NCI-H1417 treated with DMSO at 0.1 percent for 48 hours (cell line): Measurements from ENCODE around the gene IGFALS.

Source experiments
- DNase-seq: peaks from one replicate; lab custom pipeline; 2025; lab: John Stamatoyannopoulos, UW

The IGFALS gene

DNA sequence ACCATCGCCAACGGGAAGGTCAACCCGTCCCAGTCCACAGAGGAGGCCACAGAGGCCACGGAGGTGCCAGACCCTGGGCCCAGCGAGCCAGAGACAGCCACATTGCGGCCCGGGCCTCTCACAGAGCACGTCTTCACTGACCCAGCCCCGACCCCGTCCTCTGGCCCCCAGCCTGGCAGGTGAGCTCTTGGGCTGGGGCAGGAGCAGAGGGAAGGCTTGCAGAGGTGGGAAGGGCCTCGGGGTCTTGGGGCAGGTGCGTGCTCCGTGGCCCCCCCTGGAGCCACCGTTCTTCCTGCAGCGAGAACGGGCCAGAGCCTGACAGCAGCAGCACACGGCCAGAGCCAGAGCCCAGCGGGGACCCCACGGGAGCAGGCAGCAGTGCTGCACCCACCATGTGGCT lies 27.3 kb downstream of the IGFALS start:
- no peak for DNase-seq

DNA sequence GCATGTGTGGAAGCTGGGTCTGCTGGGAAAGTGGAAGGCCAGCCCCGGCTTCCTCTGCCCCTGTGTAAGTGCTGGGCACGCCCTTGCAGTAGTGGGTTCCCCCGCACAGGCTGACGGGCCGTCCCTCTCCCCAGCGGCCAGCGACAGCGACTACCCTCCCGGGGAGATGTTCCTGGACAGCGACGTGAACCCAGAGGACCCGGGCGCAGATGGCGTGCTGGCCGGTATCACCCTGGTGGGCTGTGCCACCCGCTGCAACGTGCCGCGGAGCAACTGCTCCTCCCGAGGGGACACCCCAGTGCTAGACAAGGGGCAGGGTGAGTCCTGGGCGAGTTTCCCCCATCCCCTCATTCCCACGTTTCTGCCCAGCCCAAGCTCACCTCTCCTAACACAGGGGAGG lies 27.7 kb downstream of the IGFALS start:
- DNase-seq: no peak

DNA sequence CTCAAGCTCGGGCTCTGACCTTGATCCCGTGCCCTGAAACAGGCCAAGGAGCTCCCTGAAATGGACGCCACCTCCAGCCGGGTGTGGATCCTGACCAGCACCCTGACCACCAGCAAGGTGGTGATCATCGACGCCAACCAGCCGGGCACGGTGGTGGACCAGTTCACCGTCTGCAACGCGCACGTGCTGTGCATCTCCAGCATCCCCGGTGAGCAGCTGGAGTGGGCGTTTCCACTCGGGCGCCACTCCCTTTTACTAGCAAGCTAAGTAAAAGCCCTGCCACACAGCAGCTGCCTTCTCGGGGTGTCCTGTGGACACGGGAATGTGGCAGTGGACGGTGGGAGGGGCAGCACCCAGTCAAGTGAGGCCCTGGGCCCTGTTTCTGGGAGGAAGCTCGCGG lies 28.5 kb downstream of the IGFALS start:
- no peak for DNase-seq

DNA sequence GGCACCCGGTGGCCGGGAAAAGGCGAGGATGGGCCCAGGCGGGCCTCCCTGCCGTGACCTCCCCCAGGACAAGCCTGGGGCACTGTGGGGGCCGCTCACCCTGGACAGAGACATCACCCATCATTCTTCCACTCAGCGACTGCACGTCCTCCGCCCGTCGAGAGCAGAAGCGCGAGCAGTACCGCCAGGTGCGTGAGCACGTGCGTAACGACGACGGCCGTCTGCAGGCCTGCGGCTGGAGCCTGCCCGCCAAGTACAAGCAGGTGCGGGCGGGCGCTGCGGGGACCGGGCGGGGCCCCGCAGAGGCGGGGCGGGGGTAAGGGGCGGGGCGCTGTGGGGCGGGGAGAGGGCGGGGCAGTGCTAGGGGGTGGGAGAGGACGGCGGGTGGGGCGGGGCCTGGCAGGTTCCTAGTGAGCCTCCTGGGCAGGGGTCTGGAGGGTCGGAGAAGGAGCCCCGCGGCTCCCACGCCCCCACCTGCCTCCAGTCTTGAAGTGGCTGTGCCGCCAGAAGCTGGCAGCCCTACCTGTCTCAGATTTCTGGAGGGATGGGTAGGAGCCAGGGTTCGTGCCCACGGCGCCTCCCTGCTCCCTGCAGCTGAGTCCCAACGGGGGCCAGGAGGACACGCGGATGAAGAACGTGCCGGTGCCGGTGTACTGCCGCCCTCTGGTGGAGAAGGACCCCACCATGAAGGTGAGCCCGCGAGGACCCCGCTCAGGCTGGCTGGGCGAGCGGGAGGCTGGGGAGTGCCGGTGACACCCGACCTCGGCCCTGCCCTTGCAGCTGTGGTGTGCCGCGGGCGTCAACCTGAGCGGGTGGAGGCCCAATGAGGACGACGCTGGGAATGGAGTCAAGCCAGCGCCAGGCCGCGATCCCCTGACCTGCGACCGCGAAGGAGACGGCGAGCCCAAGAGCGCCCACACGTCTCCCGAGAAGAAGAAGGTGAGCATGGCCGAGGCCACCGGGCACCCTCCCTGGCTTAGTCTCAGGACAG lies 29.7 kb downstream of the IGFALS start:
- no peak for DNase-seq

DNA sequence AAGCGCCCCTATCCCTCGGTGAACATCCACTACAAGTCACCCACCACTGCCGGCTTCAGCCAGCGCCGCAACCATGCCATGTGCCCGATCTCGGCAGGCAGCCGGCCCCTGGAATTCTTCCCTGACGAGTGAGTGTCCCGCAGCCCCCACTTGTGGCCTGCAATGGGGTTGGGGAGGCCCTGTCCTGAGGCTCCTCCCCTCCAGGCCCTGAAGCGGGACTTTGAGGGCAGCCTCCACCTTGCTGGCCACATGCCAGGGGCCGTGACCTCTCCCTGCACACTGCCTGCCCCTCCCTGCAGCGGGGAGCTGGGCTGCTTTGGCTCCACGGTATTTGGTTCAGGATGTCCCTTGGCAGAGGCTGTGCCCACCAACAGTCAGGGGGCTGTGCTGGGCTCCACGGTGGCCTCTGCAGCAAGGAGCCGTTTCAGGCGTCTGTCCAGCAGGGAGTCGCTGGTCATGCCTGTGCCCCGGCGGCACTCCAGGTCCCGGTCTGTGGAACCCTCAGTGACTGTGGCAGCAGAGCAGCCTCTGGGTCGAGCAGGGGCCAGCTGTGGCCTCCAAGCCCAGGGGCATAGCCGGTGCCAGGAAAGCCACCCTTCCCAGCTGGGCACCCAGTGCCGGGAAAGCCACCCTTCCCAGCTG lies 30.5 kb downstream of the IGFALS start:
- DNase-seq: no peak

DNA sequence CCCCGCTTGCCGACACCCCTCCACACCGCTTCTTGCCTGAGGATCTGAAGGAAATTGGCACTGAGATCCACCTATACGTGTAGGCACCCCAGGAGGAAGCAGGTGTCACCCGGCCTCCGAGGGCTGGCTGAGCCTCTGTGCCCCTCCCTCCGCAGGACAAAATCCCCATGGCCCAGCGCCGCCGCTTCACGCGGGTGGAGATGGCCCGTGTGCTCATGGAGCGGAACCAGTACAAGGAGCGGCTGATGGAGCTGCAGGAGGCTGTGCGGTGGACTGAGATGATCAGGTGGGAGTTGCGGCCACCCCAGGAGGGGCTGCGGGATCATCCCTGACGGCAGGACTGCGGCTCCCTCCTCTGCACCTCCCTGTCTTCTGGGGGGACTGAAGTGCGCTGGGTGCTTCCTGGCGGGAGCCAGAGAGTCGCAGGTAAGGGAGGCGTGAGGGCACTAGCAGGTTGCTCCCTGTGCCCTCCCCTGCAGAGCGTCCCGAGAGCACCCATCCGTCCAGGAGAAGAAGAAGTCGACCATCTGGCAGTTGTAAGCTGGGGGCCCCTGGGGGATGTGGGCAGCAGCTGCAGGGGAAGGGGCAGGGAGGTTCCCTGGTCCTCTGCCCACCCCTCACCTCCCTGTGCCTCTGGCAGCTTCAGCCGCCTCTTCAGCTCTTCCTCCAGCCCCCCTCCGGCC lies 31.2 kb downstream of the IGFALS start:
- no peak for DNase-seq

DNA sequence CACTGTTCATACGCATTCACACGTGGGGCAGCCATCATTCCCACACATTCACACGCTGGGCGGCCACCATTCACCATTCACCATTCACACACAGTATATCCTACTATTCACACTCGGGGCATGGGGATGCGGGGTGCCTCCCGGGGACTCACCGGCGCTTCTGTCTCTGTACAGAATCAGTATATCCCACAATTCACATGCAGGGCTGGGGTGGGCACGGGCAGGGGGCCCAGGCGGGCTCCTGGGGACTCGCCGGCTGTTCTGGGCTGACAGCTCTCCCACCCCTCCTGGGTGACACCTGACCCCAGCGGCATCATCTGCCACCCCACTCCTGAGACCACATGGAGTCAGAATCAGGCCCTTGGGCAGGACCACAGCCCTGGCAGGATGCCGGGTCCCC lies 31.8 kb downstream of the IGFALS start:
- no peak for DNase-seq

DNA sequence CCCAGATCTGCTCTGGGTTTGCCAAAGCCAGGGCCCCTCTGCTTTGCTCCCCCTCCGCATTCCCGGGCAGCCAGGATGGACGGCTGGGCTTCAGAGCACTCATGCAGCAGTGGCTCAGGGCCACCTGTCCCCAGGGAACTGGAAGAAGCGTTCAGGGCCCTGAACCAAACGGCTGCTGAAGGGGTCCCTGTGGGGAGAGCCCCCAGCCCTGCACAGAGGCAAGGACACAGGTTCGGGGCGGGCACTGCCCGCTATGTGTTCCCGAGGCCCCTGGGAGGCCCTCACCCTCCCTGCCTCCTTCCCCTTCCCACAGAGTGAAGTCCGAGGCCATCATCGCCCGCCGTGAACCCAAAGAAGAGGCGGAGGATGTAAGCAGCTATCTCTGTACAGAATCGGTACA lies 32.6 kb downstream of the IGFALS start:
- no peak for DNase-seq

DNA sequence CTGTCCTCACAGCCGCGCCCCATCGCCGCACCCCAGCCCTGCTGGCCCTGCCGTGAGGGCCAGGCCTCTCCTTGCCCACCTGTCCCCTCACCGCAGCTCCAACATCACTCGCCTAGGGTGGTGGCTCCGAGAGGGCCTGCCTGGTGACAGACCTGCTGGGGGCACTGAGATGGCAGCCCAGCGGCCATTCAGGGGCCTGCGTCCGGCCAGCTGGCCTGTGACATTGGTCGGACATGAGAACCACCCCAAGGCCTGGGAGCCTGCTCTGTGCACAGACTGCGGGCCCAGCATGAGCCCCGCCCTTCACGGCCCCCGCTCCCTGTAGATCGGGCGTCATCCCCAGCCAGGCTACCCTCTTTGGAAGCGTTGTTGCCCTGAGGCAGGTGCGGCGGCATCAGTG lies 34.0 kb downstream of the IGFALS start:
- no peak for DNase-seq

DNA sequence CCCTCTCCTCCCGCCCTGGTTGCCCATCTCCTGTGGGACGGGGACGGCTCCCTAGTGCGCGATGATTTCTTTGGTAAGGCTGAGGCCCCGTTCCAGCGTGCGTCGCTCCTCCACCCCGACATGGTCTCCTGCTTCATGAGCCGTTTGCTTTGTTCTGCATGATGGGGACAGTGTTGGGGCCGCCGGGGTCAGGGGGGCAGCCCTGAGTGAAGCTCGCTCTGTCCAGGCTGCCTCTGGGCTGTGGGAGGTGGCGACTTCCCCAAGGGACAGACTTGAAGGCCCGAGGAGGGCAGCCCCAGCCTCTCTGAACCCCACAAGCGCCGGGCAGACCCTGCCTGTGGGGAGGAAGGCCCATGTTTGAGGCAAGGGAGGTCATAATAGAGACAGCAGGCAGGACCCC lies 34.6 kb downstream of the IGFALS start:
- DNase-seq: no peak

DNA sequence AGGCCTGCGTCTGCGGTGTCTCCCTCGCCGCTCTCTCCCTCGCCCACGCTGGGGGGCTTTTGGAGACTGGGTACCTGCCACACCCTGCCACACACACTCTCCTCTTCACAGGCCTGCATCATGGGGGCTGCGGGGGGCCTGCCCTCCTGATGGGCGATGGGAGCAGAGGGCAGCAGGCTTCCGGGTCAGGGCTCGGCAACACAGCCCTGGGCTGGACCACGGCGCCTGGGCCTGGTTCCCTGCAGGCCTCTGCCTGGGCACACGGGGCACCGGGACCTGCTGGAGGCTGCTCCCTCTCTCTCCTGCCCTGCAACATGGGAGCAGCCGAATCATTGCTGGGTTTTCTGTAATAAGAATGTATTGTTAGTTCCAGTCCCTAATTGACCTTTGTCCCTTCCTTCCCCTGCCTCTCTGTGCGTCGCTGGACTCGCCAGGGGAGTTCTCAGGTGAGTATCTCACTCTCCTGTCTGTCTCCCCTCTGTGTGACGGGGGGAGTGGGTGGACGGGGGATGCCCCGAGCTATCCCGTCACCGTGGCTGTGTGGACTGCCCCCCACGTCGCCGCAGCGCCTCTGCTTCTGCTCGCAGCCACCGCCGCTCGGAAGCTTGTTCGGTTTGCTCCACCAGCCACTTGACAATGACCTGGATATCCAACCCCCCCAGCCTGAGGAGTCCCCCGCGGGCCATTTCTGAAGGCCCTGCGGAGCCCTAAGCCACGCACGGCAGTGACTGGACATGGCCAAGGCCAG lies 35.6 kb downstream of the IGFALS start:
- no peak for DNase-seq

DNA sequence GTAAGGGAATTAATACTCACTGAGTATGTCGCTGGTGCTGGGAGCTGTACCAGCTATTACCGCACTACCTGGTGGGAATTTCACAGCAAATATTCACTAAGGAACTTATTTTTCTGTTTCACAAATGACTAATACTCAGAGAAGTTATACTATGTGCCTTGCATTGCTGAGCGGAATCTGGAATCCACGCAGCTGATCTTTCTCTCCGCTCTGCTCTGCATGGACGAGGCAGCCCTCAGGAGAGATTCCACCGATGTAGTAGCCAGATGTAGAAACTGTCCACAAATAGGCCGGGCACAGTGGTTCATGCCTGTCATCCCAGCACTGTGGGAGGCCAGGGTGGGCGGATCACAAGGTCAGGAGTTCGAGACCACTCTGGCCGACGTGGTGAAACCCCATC lies 39.3 kb downstream of the IGFALS start:
- DNase-seq: no peak

DNA sequence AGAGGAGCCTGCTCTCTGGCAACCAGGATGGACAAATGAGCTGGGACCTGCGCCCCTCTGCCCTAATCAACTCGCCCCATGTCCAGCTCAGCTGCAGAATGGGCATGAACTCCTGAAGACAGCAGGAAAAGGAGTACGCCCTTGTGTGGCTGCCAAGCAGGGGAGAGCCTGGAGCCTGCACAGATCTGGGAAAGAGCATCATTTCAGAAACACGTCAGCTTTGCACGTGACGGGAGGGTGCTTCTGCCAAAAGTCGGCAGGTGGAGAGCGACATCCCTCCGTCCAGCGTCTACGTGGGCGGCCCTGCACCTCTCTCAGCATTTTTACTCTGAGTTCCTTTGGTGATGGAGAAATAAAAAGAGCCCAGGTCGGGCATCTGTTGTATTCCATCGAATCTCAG lies 40.7 kb downstream of the IGFALS start:
- DNase-seq: no peak

DNA sequence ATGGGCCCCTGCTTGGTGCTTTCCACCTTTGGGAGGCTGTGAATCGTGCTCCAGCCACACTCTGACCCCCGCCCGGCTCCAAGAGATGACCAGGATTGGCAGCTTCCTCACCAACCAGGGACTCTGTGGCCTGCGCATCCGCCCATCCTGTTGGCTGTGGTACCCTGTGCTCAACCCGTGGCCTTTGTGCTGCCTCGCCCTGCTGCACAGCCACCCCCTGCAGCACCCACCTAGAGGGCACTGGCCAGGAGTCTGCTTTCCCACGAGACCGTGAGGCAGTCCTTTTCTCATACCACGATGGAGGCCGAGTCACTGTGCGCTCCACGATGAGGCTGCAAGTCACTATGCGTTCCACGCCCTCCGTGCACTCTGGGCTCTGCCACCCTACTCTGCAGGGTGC lies 41.6 kb downstream of the IGFALS start:
- no peak for DNase-seq

DNA sequence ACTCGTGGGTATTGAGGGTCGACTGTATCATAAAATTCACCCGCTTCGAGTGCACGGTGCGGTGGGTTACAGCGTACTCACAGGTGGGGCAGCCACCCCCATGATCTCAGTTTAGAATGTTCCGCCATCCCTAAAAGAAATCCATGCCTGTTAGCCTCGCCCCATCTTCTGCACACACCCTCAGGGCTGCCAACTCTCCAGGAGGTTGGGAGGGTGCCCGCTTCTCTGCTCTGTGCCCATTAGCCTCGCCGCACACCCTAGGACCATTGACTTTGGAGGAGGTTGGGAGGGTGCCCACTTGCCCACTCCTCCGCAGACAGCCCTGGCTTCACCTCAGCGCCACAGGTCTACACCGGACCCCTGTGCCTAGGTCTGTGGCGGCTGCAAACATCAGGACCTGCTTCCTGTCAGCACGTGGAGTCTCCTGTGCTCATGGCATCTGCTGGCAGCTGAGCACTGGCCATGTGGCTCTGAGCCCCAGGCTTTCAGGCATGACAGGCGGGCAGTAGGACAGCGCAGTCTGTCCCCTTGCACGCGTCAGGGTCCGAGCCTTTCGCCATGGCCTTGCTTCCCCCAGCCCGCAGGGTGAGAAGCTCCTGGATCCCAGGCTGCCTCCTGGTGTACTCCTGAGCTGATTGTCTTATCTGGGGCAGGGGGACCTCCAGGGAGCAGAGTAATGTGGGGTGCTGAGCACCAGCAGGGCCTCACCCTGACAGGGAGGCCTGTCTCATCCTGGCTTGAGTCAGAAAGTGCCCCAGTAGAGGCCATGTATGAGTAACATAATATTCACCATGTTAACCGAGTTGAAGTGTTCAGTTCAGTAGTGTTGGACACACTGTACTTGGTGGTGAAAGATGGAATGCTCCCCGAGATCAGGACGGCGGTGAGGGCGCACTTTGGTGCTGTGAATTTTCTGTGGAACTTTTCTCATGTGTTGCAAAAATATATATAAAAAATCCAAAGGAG lies 44.1 kb downstream of the IGFALS start:
- no peak for DNase-seq

DNA sequence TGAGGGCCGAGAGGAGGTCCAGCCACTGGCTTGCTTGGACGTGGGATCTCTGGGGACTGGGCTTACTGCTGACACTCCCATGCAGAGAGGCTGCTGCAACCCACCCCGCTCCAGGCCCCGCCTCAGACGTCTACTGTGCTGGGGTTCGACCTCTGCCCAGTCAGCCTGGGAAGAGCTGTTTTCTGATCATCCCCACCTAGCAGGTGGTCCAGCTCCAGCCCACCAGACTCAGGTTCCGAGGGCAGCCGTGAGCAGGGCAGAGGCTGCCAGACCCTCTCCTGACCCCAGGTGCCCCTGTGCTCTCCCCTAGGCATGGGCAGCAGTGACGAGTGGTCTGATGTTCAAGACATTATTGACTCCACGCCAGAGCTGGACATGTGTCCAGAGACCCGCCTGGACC lies 45.6 kb downstream of the IGFALS start:
- no peak for DNase-seq

DNA sequence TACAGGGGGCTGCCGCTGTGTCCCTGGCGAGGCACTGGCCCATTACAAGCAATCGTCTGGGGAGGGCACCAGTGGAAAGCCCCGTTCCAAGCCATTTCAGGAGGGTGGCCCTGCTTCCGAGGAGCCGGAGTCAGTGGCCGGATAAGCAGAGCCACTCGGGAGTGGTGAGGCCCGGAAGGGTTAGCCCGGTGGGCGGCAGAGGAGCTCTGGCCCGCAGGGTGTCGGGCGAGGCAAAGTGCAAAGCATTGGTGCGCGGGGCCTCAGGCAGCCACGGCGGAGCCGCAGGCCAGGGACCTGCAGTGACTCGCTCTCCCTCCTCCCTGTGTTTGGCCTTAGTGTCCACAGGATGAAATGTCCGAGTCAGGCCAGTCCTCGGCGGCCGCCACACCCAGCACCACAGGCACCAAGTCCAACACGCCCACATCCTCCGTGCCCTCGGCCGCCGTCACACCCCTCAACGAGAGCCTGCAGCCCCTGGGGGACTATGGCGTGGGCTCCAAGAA lies 46.8 kb downstream of the IGFALS start:
- DNase-seq: no peak

DNA sequence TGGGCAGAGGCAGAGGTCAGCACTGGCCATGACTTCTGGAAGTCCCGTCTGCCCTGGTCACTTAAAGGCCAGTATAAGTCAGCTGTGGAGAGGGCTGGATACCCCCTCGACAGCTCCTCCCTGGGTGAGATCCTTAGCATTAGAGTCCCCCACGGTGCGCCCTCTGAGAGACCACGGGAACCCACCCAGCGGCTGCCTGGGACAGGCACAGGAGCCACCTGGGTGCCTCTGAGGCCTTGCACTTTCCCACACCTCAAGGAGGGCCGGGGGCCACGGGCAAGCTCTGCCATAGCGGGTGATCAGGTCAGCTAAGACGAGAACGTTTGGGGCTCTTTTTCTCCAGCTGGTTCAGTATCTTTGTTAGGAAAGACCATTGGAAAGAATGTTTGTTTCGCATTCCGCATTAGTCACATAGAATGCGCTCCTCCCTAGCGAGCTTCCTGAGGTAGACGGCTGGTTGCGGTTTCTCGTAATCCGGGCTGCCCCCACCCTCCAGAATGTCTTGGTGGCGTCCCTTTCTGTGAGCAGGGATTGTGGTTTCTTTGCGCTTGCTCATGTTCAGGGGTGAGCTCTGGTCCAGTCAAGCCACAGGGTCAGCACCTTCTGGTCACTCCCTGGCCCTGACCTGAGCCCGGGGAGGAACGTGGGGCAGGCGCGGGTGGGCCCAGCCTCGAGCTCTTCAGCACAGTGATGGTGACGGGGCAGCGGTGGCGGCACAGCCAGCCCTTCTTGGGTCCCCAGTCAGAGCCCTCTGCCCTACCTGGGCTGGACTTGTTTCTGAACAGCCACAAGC lies 47.4 kb downstream of the IGFALS start:
- DNase-seq: no peak

DNA sequence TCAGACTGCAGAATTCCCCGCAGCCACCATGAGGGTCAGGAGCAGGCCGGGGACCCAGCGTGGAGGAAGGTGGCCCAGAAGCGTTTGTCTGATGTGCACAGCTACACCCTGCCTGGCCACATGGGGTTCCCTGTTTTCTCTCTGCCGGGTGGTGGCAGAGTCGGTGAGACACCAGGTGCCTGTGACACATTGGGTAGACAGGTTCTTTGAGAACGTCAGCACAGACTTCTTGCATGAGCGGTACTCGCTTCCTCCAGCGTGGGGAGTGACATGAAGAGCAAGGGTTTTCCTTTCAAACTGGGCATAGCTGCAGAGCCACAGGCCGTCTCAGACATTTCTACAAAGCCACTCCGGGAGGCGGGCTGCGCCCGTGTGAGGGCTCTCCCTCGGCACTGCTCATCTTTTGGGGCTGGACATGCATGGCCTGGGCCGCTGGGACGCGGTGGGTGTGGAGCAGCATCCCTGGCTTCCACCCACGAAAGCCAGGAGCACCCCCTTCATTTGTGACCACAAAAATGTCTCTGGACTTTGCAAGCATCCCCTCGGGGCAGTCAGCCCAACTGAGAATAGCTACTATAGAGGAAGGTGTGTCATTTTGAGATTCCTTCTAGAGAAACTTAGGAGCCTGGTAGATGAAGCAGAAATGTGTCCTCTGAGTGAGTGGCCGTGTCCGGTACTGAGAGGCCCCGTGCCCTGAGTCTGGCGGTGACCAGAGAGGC lies 48.2 kb downstream of the IGFALS start:
- no peak for DNase-seq
